ENCODE measurements around the gene CMC1.
A peak's percentile ranks its signal among the peaks of the same experiment; 100 is the strongest.

The CMC1 gene

GRCh38 chr3:28239108-28239507 is 2.3 kb upstream of the CMC1 start:
- Histone ChIP-seq H3K9me3 (no peaks in the 10 kb centered on the region), H3K27me3 (no peaks in the 10 kb centered on the region), H3K4me3 (no peak overlapping the region), H3K36me3 (no peaks in the 10 kb centered on the region), H3K27ac (no peak overlapping the region), H3K4me1 (peaks cover 0 to 24% (median 12%) of the 10 kb centered on the region in 4 donors)
- DNase-seq: no peak
- intact Hi-C loops (cut with DNase I; ENCODE audit: low total_unique reads): no loop called here
- TF ChIP-seq CTCF (IDR thresholded peaks at IDR 0.05): no peak

GRCh38 chr3:28240441-28240840 is 978 bp upstream of the CMC1 start:
- no peak for TF ChIP-seq CTCF (IDR thresholded peaks at IDR 0.05)
- Histone ChIP-seq H3K27ac (peak overlapping the region in 1 of 2 donors; percentile 23), H3K9me3 (no peaks in the 10 kb centered on the region), H3K36me3 (no peaks in the 10 kb centered on the region), H3K4me3 (peak overlapping the region; percentile 71 to 96), H3K27me3 (no peaks in the 10 kb centered on the region), H3K4me1 (peaks cover 0 to 24% (median 12%) of the 10 kb centered on the region in 4 donors)
- no peak for DNase-seq
- intact Hi-C loops (cut with DNase I; ENCODE audit: low total_unique reads): no loop called here

GRCh38 chr3:28242519-28242918 is 1.1 kb downstream of the CMC1 start:
- H3K27me3 ChIP-seq: no peaks in the 10 kb centered on the region
- no peak for TF ChIP-seq CTCF (IDR thresholded peaks at IDR 0.05)
- peaks cover 0 to 35% (median 17%) of the 10 kb centered on the region in 4 donors for H3K4me1 ChIP-seq
- no peaks in the 10 kb centered on the region for H3K9me3 ChIP-seq
- DNase-seq: no peak
- intact Hi-C loops (cut with DNase I; ENCODE audit: low total_unique reads): no loop called here
- H3K27ac ChIP-seq: no peak overlapping the region
- H3K36me3 ChIP-seq: no peaks in the 10 kb centered on the region
- H3K4me3 ChIP-seq: peak overlapping the region; percentile 71 to 96

GRCh38 chr3:28243424-28244106 is 2.1 kb downstream of the CMC1 start:
- no peaks in the 10 kb centered on the region for H3K36me3 ChIP-seq
- no peak overlapping the region for H3K27ac ChIP-seq
- intact Hi-C loops (cut with DNase I; ENCODE audit: low total_unique reads): no loop called here
- H3K4me3 ChIP-seq: no peak overlapping the region
- no peaks in the 10 kb centered on the region for H3K9me3 ChIP-seq
- peaks cover 0 to 35% (median 17%) of the 10 kb centered on the region in 4 donors for H3K4me1 ChIP-seq
- no peak for DNase-seq
- no peaks in the 10 kb centered on the region for H3K27me3 ChIP-seq
- no peak for TF ChIP-seq CTCF (IDR thresholded peaks at IDR 0.05)

- intact Hi-C loops (cut with DNase I; ENCODE audit: low total_unique reads): no loop called here
- Histone ChIP-seq H3K9me3 (no peaks in the 10 kb centered on the region), H3K27me3 (no peaks in the 10 kb centered on the region), H3K4me1 (peaks cover 0 to 35% (median 17%) of the 10 kb centered on the region in 4 donors), H3K4me3 (no peak overlapping the region), H3K36me3 (no peaks in the 10 kb centered on the region), H3K27ac (no peak overlapping the region)
- DNase-seq: no peak
- no peak for TF ChIP-seq CTCF (IDR thresholded peaks at IDR 0.05)
Observed at GRCh38 chr3:28244491-28244890, 3.1 kb downstream of the CMC1 start.

All from tibial artery (tissue), 4 donors.